Endothelial cell of umbilical vein (primary cell): ENCODE data around the gene SLC35F3. TPM values are rescaled to one million over a fixed set of nuclear protein-coding genes. Genes with fewer than 3 reads are reported as not detected.

ENCODE experiments used
- BruUV-seq: library from RNA; stranded (reverse); fragments of 400-500 nt; replicated peaks from 2 replicates; lab custom pipeline; 2021; lab: Mats Ljungman, UMichigan
- CTCF ChIA-PET: fragments of 300-600, 350-600 bp; sonication (Branson Sonifier 250); formaldehyde crosslinking; loops from one replicate; lab custom pipeline; 2021; ENCODE audit warnings: antibody characterized with exemption, inconsistent platforms; lab: Charles Lee
- POLR2A ChIA-PET: fragments of 300-600, 350-600 bp; sonication (Branson Sonifier 250); formaldehyde crosslinking; loops from one replicate; lab custom pipeline; 2021; ENCODE audit warnings: antibody characterized with exemption, inconsistent platforms; lab: Charles Lee
- DNase-seq: peaks from one replicate; pipeline ENCODE4 v3.0.0-alpha.2; 2011; ENCODE audit warnings: low read depth, low spot score
- FAIRE-seq: peaks from 2 replicates; lab custom pipeline; 2011; peaks lifted over from hg19 to GRCh38; lab: Jason Lieb, UNC
- H2AFZ ChIP-seq: 2 replicates; pipeline ENCODE4 v1.6.0; 2012; ENCODE audit warnings: low read depth, low read length, control low read depth, inconsistent platforms
- H3K27ac ChIP-seq: 2 replicates; pipeline ENCODE4 v1.5.1; 2011; ENCODE audit warnings: low read depth, mild to moderate bottlenecking, control low read depth, low read length, moderate library complexity; ENCODE audit not compliant: insufficient read depth
- H3K27me3 ChIP-seq, 2 experiments: 2 replicates each; pipeline versions ENCODE4 v1.6.0 to v1.6.1; 2011; ENCODE audit warnings: low read length in 2 of 2, mixed read lengths in 1 of 2; ENCODE audit not compliant: control insufficient read depth in 2 of 2, insufficient read depth in 2 of 2
- H3K36me3 ChIP-seq, 2 experiments: 2 replicates in 1 of 2; 3 replicates in 1 of 2; pipeline ENCODE4 v1.5.1; 2011; ENCODE audit warnings: low read length in 2 of 2, mild to moderate bottlenecking in 1 of 2, moderate library complexity in 1 of 2; ENCODE audit not compliant: control insufficient read depth in 2 of 2, insufficient read depth in 2 of 2; ENCODE audit errors: extremely low read depth in 1 of 2
- H3K4me1 ChIP-seq: 3 replicates; pipeline ENCODE4 v1.5.1; 2011; ENCODE audit warnings: mild to moderate bottlenecking, low read length; ENCODE audit not compliant: control insufficient read depth, insufficient read depth; ENCODE audit errors: extremely low read depth
- H3K4me2 ChIP-seq: 2 replicates; pipeline ENCODE4 v1.6.1; 2011; ENCODE audit warnings: low read length, control low read depth, mixed read lengths; ENCODE audit not compliant: insufficient read depth
- H3K4me3 ChIP-seq, 3 experiments: fragments of 200-600 bp in 1 of 3; sonication (generic), shearing (Covaris generic) in 1 of 3; replicated peaks in 1 of 3; 2 replicates each; pipeline ENCODE4 v1.5.1; 2011 to 2016; ENCODE audit warnings: control low read depth in 3 of 3, low read length in 3 of 3, mild to moderate bottlenecking in 2 of 3, inconsistent platforms in 1 of 3, low read depth in 1 of 3, moderate library complexity in 1 of 3; ENCODE audit not compliant: insufficient read depth in 1 of 3
- H3K79me2 ChIP-seq: 2 replicates; pipeline ENCODE4 v1.6.0; 2012; ENCODE audit warnings: low read length, inconsistent platforms; ENCODE audit not compliant: control insufficient read depth, insufficient read depth
- H3K9ac ChIP-seq: replicated peaks from 2 replicates; pipeline ENCODE3; 2011; ENCODE audit warnings: low read length, control low read depth; ENCODE audit not compliant: insufficient read depth; ENCODE audit errors: extremely low read depth
- H3K9me1 ChIP-seq: replicated peaks from 3 replicates; pipeline ENCODE4 v1.6.0; 2011; ENCODE audit warnings: mild to moderate bottlenecking, low read length; ENCODE audit not compliant: control insufficient read depth, insufficient read depth; ENCODE audit errors: extremely low read depth
- H3K9me3 ChIP-seq: replicated peaks from 2 replicates; pipeline ENCODE4 v1.5.1; 2012; ENCODE audit warnings: low read length, inconsistent platforms; ENCODE audit not compliant: control insufficient read depth, insufficient read depth
- H4K20me1 ChIP-seq: replicated peaks from 2 replicates; pipeline ENCODE3; 2011; ENCODE audit warnings: mild to moderate bottlenecking, low read length; ENCODE audit not compliant: control insufficient read depth, insufficient read depth; ENCODE audit errors: extremely low read depth
- CTCF ChIP-seq, 2 donors: IDR thresholded peaks; 1 replicate in 1 of 2; 2 replicates in 1 of 2; pipeline ENCODE4 v1.5.1; 2011; ENCODE audit warnings: low read length in 2 of 2, mild to moderate bottlenecking in 2 of 2, moderate library complexity in 2 of 2, control low read depth in 1 of 2, inconsistent platforms in 1 of 2, low read depth in 1 of 2; ENCODE audit not compliant: insufficient read depth in 1 of 2; ENCODE audit errors: extremely low read depth in 1 of 2
- EZH2 ChIP-seq: IDR thresholded peaks from 2 replicates; pipeline ENCODE4 v1.6.1; 2012; ENCODE audit warnings: borderline replicate concordance, low read depth, mild to moderate bottlenecking, moderate library complexity, low read length, inconsistent platforms; ENCODE audit not compliant: severe bottlenecking
- FOS ChIP-seq: IDR thresholded peaks from 2 replicates; pipeline ENCODE4 v1.6.1; 2011; ENCODE audit warnings: mild to moderate bottlenecking, low read length, moderate library complexity, borderline replicate concordance; ENCODE audit not compliant: insufficient read depth
- MYC ChIP-seq: IDR thresholded peaks from one replicate; pipeline ENCODE4 v1.6.1; 2011; ENCODE audit warnings: mild to moderate bottlenecking, low read depth, low read length
- POLR2A ChIP-seq: IDR thresholded peaks from 2 replicates; pipeline ENCODE4 v1.6.1; 2012; ENCODE audit warnings: low read depth, mild to moderate bottlenecking, control low read depth, low read length
- POLR2AphosphoS5 ChIP-seq: IDR thresholded peaks from 2 replicates; pipeline ENCODE4 v1.6.1; 2012; ENCODE audit warnings: low read depth, mild to moderate bottlenecking, control low read depth, low read length, moderate library complexity; ENCODE audit not compliant: insufficient read depth
- dilution Hi-C: fragments of 300-500 bp; cut with MboI; formaldehyde crosslinking; loops from one replicate; pipeline ENCODE4 v1.15.0; 2019; ENCODE audit warnings: low sequenced_read_pairs; ENCODE audit not compliant: extremely low pct_ligation_motif_present
- intact Hi-C: fragments of 100-400 bp; cut with micrococcal nuclease; formaldehyde crosslinking; loops from one replicate; pipeline ENCODE4 v1.10.0; 2022
- polyA plus RNA-seq, 4 experiments: library from polyadenylated mRNA; depleted of rRNA in 3 of 4; stranded (reverse) in 3 of 4; unstranded in 1 of 4; fragments of >200 nt; gene quantifications; 2 replicates each; pipeline versions ENCODE4 v1.2.1 to v1.2.3, GENCODE V29; 2011 to 2012; ENCODE audit warnings: missing spikeins in 1 of 4
- total RNA-seq: library from RNA; stranded (reverse); gene quantifications from 2 replicates; pipeline ENCODE4 v1.2.3, GENCODE V29; 2021

Gene SLC35F3
- total and polyA plus RNA-seq, 2 donors (not counting 3 experiments of a cell fraction or from before 2014, with no cell fraction given) = not detected

- no peaks in the 10 kb centered on the region for H3K36me3 ChIP-seq
Observed at GRCh38 chr1:234103198-234103597, 198.7 kb downstream of the SLC35F3 start.

More at GRCh38 chr1:234103198-234103597, 198.7 kb downstream of the SLC35F3 start:
- H3K27ac ChIP-seq = no peak overlapping the region
- H3K4me2 ChIP-seq = no peak overlapping the region
- BruUV-seq = no TSS peak
- DNase-seq (no peak), FAIRE-seq (no peak)
- H3K4me3 ChIP-seq = no peak overlapping the region
- TF ChIP-seq MYC (no peak), POLR2A (no peak), POLR2AphosphoS5 (no peak), CTCF (IDR thresholded peaks at IDR 0.05; ENCODE audit: extremely low read depth in 1 of 2, insufficient read depth in 1 of 2, low read depth in 1 of 2, low read length in 2 of 2) (no peak), EZH2 (no peak), FOS (no peak)
- no peak overlapping the region for H2AFZ ChIP-seq
- no peaks in the 10 kb centered on the region for H4K20me1 ChIP-seq
- dilution Hi-C loops (no loop called here), intact Hi-C loops (no loop called here)
- no peaks in the 10 kb centered on the region for H3K4me1 ChIP-seq
- ChIA-PET CTCF (no interaction called here), POLR2A (no interaction called here)
- no peaks in the 10 kb centered on the region for H3K27me3 ChIP-seq
- H3K9me1 ChIP-seq = no peaks in the 10 kb centered on the region
- H3K9me3 ChIP-seq = no peaks in the 10 kb centered on the region
- H3K9ac ChIP-seq = no peak overlapping the region
- H3K79me2 ChIP-seq = no peaks in the 10 kb centered on the region
